Renal pelvis (tissue), 12 donors: ENCODE measurements around the gene RPL12. TPM values are rescaled to one million over a fixed set of nuclear protein-coding genes. Genes with fewer than 3 reads are reported as not detected.
A peak's percentile ranks its signal among the peaks of the same experiment; 100 is the strongest.

Experiments
- DNase-seq: peaks from one replicate; pipeline ENCODE4 v3.0.0-alpha.2; 2013
- long read RNA-seq, 16 experiments: transcript quantifications; one replicate each; lab custom pipeline, GENCODE V29; 2026
- polyA plus RNA-seq, 3 donors: library from polyadenylated mRNA; unstranded; fragments of 120-200 nt; gene quantifications; one replicate each; pipeline ENCODE4 v1.2.1, GENCODE V29; 2013; ENCODE audit not compliant: insufficient read length in 3 of 3

RPL12 gene
- polyA plus RNA-seq = 1,000 to 10,000 TPM; 1,431 to 1,650 (median 1,447) TPM
- long read RNA-seq, donor 1, transcript RPL12-201 (7 exons, 633 nt) = major isoform, 1,341 of 3,163 reads
- long read RNA-seq, donor 1, transcript RPL12-203 (4 exons, 2,275 nt) = minor isoform, 335 of 3,163 reads
- long read RNA-seq, donor 1, partial matches to known transcripts = 1,407 of 3,163 reads
- long read RNA-seq, donor 1, other reads (novel, unspliced or antisense) = 73 of 3,163 reads
- long read RNA-seq, donor 2, transcript RPL12-204 (7 exons, 864 nt) = minor isoform, 9 of 3,104 reads
- long read RNA-seq, donor 2, transcript RPL12-203 (4 exons, 2,275 nt) = minor isoform, 350 of 3,104 reads
- long read RNA-seq, donor 2, transcript RPL12-201 (7 exons, 633 nt) = major isoform, 1,281 of 3,104 reads
- long read RNA-seq, donor 2, partial matches to known transcripts = 1,399 of 3,104 reads
- long read RNA-seq, donor 2, other reads (novel, unspliced or antisense) = 64 of 3,104 reads
- long read RNA-seq, donor 3, transcript RPL12-201 (7 exons, 633 nt) = major isoform, 992 of 2,477 reads
- long read RNA-seq, donor 3, transcript RPL12-203 (4 exons, 2,275 nt) = minor isoform, 359 of 2,477 reads
- long read RNA-seq, donor 3, transcript RPL12-204 (7 exons, 864 nt) = minor isoform, 9 of 2,477 reads
- long read RNA-seq, donor 3, partial matches to known transcripts = 1,034 of 2,477 reads
- long read RNA-seq, donor 3, other reads (novel, unspliced or antisense) = 81 of 2,477 reads
- long read RNA-seq, donor 4, transcript RPL12-201 (7 exons, 633 nt) = major isoform, 1,559 of 3,721 reads
- long read RNA-seq, donor 4, transcript RPL12-204 (7 exons, 864 nt) = minor isoform, 21 of 3,721 reads
- long read RNA-seq, donor 4, transcript RPL12-203 (4 exons, 2,275 nt) = minor isoform, 472 of 3,721 reads
- long read RNA-seq, donor 4, partial matches to known transcripts = 1,589 of 3,721 reads
- long read RNA-seq, donor 4, other reads (novel, unspliced or antisense) = 77 of 3,721 reads
- long read RNA-seq, donor 5, transcript RPL12-203 (4 exons, 2,275 nt) = minor isoform, 164 of 1,499 reads
- long read RNA-seq, donor 5, transcript RPL12-201 (7 exons, 633 nt) = major isoform, 667 of 1,499 reads
- long read RNA-seq, donor 5, transcript RPL12-204 (7 exons, 864 nt) = minor isoform, 5 of 1,499 reads
- long read RNA-seq, donor 5, partial matches to known transcripts = 625 of 1,499 reads
- long read RNA-seq, donor 5, other reads (novel, unspliced or antisense) = 38 of 1,499 reads
- long read RNA-seq, donor 6, transcript RPL12-202 (2 exons, 344 nt) = minor isoform, 7 of 2,954 reads
- long read RNA-seq, donor 6, transcript RPL12-201 (7 exons, 633 nt) = major isoform, 1,024 of 2,954 reads
- long read RNA-seq, donor 6, transcript RPL12-204 (7 exons, 864 nt) = minor isoform, 7 of 2,954 reads
- long read RNA-seq, donor 6, transcript RPL12-203 (4 exons, 2,275 nt) = minor isoform, 269 of 2,954 reads
- long read RNA-seq, donor 6, partial matches to known transcripts = 1,572 of 2,954 reads
- long read RNA-seq, donor 6, other reads (novel, unspliced or antisense) = 75 of 2,954 reads
- long read RNA-seq, donor 7, transcript RPL12-201 (7 exons, 633 nt) = major isoform, 1,241 of 3,074 reads
- long read RNA-seq, donor 7, transcript RPL12-203 (4 exons, 2,275 nt) = minor isoform, 400 of 3,074 reads
- long read RNA-seq, donor 7, transcript RPL12-204 (7 exons, 864 nt) = minor isoform, 6 of 3,074 reads
- long read RNA-seq, donor 7, transcript RPL12-202 (2 exons, 344 nt) = minor isoform, 7 of 3,074 reads
- long read RNA-seq, donor 7, partial matches to known transcripts = 1,352 of 3,074 reads
- long read RNA-seq, donor 7, other reads (novel, unspliced or antisense) = 66 of 3,074 reads
- long read RNA-seq, donor 8, transcript RPL12-203 (4 exons, 2,275 nt) = minor isoform, 166 of 1,185 reads
- long read RNA-seq, donor 8, transcript RPL12-201 (7 exons, 633 nt) = major isoform, 518 of 1,185 reads
- long read RNA-seq, donor 8, transcript RPL12-204 (7 exons, 864 nt) = minor isoform, 5 of 1,185 reads
- long read RNA-seq, donor 8, partial matches to known transcripts = 486 of 1,185 reads
- long read RNA-seq, donor 8, other reads (novel, unspliced or antisense) = 8 of 1,185 reads
- long read RNA-seq, donor 9, transcript RPL12-204 (7 exons, 864 nt) = minor isoform, 17 of 3,345 reads
- long read RNA-seq, donor 9, transcript RPL12-203 (4 exons, 2,275 nt) = minor isoform, 467 of 3,345 reads
- long read RNA-seq, donor 9, transcript RPL12-201 (7 exons, 633 nt) = major isoform, 1,377 of 3,345 reads
- long read RNA-seq, donor 9, partial matches to known transcripts = 1,414 of 3,345 reads
- long read RNA-seq, donor 9, other reads (novel, unspliced or antisense) = 70 of 3,345 reads
- long read RNA-seq, donor 10, transcript RPL12-203 (4 exons, 2,275 nt) = minor isoform, 432 of 2,649 reads
- long read RNA-seq, donor 10, transcript RPL12-201 (7 exons, 633 nt) = major isoform, 878 of 2,649 reads
- long read RNA-seq, donor 10, transcript RPL12-204 (7 exons, 864 nt) = minor isoform, 11 of 2,649 reads
- long read RNA-seq, donor 10, partial matches to known transcripts = 1,275 of 2,649 reads
- long read RNA-seq, donor 10, other reads (novel, unspliced or antisense) = 50 of 2,649 reads
- long read RNA-seq, donor 11, transcript RPL12-201 (7 exons, 633 nt) = major isoform, 773 of 1,757 reads
- long read RNA-seq, donor 11, transcript RPL12-204 (7 exons, 864 nt) = minor isoform, 11 of 1,757 reads
- long read RNA-seq, donor 11, transcript RPL12-203 (4 exons, 2,275 nt) = minor isoform, 157 of 1,757 reads
- long read RNA-seq, donor 11, partial matches to known transcripts = 781 of 1,757 reads
- long read RNA-seq, donor 11, other reads (novel, unspliced or antisense) = 32 of 1,757 reads
- long read RNA-seq, donor 12, transcript RPL12-204 (7 exons, 864 nt) = minor isoform, 14 of 3,340 reads
- long read RNA-seq, donor 12, transcript RPL12-202 (2 exons, 344 nt) = minor isoform, 7 of 3,340 reads
- long read RNA-seq, donor 12, transcript RPL12-201 (7 exons, 633 nt) = major isoform, 1,514 of 3,340 reads
- long read RNA-seq, donor 12, transcript RPL12-203 (4 exons, 2,275 nt) = minor isoform, 279 of 3,340 reads
- long read RNA-seq, donor 12, partial matches to known transcripts = 1,465 of 3,340 reads
- long read RNA-seq, donor 12, other reads (novel, unspliced or antisense) = 61 of 3,340 reads
- long read RNA-seq, donor 13, transcript RPL12-202 (2 exons, 344 nt) = minor isoform, 6 of 1,645 reads
- long read RNA-seq, donor 13, transcript RPL12-203 (4 exons, 2,275 nt) = minor isoform, 183 of 1,645 reads
- long read RNA-seq, donor 13, transcript RPL12-201 (7 exons, 633 nt) = major isoform, 716 of 1,645 reads
- long read RNA-seq, donor 13, partial matches to known transcripts = 705 of 1,645 reads
- long read RNA-seq, donor 13, other reads (novel, unspliced or antisense) = 31 of 1,645 reads
- long read RNA-seq, donor 14 = 0 reads
- long read RNA-seq, donor 15, transcript RPL12-202 (2 exons, 344 nt) = minor isoform, 8 of 6,406 reads
- long read RNA-seq, donor 15, transcript RPL12-204 (7 exons, 864 nt) = minor isoform, 16 of 6,406 reads
- long read RNA-seq, donor 15, transcript RPL12-203 (4 exons, 2,275 nt) = minor isoform, 908 of 6,406 reads
- long read RNA-seq, donor 15, transcript RPL12-201 (7 exons, 633 nt) = major isoform, 2,099 of 6,406 reads
- long read RNA-seq, donor 15, partial matches to known transcripts = 3,254 of 6,406 reads
- long read RNA-seq, donor 15, other reads (novel, unspliced or antisense) = 121 of 6,406 reads
- long read RNA-seq, donor 16, transcript RPL12-204 (7 exons, 864 nt) = minor isoform, 9 of 3,489 reads
- long read RNA-seq, donor 16, transcript RPL12-203 (4 exons, 2,275 nt) = minor isoform, 574 of 3,489 reads
- long read RNA-seq, donor 16, transcript RPL12-201 (7 exons, 633 nt) = major isoform, 1,347 of 3,489 reads
- long read RNA-seq, donor 16, partial matches to known transcripts = 1,472 of 3,489 reads
- long read RNA-seq, donor 16, other reads (novel, unspliced or antisense) = 82 of 3,489 reads

DNA sequence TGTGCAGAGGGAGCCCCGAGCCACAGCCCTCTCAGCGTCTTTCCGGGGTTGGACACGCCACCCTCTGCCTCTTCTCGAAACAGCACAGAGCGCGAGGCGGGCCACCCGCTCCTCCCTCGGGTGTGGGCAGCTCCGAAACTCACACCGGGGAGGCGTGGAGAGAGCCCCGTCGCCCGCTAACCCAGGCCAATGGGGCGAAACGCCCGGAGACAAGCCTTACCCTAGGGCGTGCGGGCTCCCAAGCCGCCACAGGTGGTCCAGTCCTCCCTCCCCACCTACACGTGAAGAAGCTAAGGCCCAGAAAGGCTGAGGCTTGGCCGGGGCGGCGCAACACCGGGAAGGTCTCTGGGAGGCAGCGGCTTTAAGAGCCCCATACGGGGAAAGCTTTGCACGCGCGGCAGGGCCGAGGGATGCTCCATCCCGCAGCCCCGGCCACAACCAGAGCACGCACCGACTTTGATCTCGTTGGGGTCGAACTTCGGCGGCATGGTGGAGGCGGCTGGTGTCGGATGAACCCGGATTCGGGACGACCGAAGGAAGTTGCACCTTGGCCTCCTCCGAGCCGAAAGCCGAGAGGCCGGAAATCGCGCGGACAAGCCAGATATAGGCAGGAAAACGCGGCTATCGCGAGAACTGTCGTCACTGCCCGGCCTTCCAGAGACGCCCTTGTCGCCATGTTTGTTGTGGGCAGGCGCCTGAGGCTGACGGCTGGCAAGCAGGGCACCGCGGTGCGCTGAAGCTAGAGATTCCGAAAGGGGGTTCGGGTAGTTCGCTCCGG lies at the start of gene RPL12, which contains the start of gene LRSAM1:
TSS of gene RPL12 (minus strand) at position 577 of the 778 bp plus-strand sequence. CDS start at position 488, 89 bp downstream.
TSS of gene LRSAM1 (plus strand) at position 681 of the 778 bp plus-strand sequence. CDS start 3,018 bp downstream, outside the sequence.
- peak; percentile 96 for DNase-seq

DNA sequence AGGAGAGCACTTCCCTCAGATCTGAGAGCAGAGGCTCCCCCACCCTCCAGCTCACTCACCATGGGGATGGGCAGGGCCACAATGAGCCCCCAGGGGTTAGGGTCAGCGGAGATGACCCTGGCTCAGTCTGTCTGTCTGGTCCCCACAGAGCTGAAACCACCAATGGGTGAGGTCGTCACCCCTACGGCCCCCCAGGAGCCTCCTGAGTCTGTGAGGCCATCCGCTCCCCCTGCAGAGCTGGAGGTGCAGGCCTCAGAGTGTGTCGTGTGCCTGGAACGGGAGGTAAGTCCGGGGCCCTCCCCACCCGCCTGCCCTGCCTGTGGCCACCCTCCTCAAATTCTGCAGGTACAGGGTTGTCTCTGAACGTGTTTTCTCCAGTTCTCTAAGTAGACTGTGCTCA lies 49.7 kb upstream of the RPL12 start:
- DNase-seq = no peak

DNA sequence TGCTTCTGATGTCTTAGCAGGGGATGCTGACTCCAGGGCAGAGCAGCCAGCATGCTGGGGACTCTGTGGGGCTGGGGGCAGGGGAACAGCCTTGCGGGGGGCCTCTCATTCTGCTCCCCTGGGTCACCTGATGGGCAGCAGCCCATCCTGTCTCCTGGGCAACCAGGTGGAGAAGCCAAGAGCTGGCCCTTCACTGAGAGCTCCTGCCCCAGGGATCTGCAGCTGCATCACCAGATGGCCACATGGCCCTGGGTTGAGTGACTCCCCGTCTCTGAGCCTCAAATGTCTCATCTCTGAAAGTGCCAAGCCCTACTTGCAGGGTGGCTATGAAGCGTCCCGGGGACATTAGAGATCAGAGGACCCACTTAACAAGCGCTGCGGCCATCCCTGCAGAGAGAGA lies 49.2 kb upstream of the RPL12 start:
- no peak for DNase-seq

DNA sequence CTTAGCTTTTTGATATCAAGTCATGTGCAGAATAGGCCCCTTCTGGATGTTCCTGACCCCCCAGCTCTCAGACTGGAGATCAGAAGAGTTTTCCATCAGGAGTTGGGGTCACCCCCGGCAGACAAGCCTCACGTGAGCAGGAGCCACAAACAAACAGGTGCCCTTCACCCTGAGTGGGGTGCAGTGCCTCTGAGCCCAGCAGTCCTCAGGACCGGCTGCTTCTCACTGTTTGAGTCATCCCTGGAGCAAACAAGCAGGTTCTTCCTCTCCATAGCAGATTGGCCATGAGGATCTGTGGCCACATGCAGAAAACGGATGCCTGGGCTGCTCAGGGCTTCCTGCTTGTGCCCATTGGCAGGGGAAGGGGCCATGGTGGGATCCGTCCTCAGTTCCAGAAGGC lies 47.1 kb upstream of the RPL12 start:
- no peak for DNase-seq

DNA sequence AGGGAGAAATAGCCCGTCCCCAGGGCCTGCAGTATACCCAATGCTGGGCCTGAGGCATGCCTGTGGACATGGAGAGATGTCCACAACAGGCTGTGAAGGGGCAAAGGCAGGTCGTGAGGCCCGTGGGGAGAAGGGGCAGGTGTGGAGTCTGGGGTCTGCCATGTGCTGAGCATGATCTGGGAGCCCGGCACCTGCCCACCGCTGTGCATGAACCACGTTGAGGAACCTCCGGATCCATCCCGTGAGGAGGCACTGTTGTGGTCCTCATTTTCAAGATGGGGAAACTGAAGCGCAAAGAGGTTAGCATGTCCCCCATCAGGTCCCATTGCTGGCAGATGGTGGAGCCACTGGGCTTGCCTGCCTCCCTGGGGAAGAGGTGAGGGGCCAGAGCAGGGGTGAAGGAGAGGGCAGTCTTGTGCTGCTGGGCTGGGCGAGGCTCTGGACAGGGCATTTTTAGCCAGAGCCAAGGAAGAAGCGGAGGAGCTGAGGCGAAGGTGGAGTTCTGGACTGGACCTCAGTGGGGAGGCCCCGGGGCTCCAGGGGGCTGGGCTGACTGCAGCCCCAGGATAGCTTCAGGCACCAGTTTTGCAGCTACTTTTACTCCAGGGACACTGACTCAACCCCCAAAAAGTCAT lies 46.6 kb upstream of the RPL12 start:
- DNase-seq = no peak

DNA sequence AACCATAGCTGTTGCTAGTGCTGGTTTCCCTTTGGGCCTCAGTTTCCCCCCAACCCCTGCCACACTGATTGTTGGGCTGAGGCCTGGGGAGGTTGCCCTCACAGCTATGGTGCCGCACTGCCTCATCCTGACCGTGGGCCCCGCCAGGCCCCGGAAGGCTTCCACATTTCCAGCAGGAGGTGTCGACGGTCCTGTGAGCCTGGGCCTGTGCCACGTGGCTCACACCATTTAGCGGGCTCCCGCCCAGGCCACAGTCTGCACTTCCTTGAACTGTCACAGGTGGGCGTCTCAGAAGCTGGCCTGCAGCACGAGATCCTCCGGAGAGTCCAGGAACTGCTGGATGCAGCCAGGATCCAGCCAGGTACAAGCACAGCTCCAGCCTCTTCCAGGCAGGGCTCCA lies 45.8 kb upstream of the RPL12 start:
- no peak for DNase-seq

DNA sequence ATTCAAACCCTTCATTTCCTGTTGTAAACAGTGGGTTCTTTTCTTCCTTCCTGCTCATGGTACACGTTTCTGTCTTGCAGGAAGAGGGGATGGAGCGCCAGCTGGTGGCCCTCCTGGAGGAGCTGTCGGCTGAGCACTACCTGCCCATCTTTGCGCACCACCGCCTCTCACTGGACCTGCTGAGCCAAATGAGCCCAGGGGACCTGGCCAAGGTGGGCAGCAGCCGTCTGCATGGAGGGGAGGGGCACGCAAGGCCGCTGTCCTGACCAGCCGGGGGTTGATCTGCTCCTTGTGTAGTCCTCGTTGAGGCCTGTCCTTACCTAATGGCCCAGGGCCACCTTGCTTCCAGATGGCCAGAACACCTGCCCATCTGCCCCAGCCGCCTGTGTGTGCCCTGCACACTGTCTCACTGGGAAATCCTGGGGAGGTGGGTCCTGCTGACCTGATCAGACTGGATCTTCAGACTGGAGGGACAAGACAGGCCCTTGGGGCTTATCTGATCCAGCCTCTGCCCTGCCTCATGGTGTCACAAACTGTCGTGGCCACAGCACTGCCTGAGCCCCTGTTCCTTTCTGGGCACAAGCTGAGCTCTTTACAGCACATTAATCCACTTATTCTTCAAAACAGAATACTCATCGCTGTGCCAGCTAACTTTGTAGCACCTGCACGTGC lies 44.8 kb upstream of the RPL12 start:
- DNase-seq = no peak

DNA sequence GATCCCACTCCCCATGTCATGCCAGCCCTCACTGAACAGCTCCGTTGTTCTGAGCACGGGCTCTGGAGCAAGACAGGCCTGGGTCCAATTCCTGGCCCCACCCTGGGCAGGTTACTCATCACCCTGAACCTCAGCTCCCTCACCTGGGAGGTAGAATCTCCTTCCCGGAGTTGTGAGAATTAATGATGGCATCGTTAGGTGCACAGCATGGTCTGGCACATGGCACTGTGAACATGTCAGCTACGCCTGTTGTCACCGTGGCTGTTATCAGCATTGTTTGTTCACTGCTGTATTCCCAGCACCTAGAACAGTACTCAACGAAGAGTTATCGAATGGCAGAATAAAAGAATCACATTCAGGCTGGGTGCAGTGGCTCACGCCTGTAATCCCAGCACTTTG lies 43.1 kb upstream of the RPL12 start:
- DNase-seq = no peak

DNA sequence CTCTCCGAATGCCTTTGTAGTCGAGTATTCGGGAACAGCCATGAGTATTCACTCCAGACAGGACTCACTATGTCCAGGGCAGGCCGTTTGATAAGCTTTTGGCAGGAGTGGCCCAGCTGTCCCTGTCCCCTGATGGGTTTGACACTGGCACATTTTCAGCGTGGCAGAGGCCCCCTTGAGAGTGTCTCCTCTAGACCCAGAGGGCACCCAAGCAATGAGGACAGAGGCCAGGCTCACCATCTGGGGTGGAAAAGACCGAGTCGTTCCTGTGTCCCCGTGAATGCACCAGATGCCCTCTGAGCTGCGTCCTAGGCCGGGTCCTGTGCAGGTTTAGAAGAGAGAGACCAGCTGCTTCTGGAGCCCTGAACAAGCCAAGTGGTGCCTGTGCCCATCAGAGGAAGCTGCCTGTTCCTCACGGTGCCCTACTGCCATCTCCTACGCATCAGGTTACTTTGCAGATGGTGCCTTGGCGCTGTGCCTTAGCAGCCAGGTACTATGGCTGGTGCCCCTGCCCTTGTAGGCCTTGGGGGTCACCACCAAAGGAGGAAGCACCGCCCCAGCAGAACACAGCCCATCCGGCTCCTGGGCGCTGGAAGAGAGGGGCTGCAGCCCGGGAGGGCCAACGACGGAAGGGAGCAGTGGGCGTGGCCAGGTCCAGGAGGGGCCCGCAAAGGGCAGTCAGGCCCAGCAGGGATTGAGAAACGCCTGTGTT lies 42.5 kb upstream of the RPL12 start:
- no peak for DNase-seq

DNA sequence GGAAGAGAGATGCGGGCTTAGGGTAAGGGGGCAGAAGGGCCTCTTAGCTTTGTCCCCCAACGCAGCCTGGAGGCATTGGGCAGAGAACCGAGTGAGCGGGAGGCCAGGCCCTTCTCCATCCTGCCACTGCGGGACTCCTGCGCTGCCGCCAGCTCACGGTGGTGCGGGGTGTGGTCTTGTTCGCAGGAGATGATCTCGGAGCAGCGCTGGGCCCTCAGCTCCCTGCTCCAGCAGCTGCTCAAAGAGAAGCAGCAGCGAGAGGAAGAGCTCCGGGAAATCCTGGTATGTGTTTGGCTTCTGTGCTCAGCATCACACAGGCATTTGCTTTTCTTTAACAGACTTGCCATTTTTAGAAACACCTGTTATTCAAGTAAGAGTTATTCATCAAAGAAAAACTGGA lies 41.4 kb upstream of the RPL12 start:
- no peak for DNase-seq

DNA sequence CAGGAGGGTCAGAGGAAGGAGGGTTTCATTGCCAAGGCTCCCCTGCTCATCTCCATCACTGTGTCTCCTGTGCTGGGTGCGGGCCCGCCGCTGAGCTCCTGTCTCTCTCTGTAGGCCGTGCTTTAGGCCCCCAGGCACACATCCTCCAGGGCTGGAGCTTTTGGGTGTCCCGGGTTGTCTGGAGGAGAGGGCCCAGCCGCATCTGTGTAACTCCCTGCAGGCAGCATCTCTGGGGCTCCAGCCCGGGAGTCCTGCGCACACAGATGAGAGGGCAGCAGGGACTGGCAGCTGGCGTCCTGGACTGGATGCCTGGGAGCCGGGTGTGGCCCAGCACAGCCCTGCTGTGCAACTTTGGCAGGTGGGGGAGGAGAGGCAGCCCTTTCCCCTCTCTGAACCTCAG lies 40.3 kb upstream of the RPL12 start:
- no peak for DNase-seq

DNA sequence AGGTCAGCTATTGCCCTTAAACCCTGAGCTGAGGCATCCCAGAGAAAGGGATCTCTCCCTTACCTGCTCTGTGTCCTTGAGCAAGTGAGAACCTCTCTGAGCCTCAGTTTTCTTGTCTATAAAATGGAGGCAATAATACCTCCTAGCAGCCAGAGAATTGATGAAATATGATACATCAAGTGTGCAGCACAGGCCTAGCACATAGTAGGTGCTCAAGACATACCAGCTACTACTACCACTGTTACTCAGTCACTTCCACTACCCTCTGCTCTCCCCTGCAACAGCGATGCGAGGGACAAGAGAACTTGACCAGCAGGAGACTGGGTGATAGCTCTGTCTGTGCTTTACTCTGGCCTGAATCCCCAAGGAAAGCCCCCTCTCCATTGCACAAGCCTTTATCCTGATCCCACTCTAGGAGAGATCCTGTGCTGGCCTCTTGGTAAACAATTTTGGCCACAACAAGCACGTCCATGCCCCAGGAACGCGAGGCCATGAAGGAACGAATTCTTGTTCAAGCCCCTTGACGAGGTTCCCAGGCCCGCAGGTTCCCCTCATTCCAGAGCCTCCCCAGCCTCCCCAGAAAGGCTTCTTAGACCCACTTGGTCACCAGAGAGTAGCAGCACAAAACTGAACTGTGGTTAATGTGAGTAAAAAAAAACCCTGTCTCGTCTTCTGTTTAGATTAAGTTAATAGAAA lies 39.5 kb upstream of the RPL12 start:
- DNase-seq = no peak
